ENCODE measurements around the gene ANKRD12. TPM values are rescaled to one million over a fixed set of nuclear protein-coding genes. Genes with fewer than 3 reads are reported as not detected.

The ANKRD12 gene
- total RNA-seq, 1 experiment from 2014 or later = 23.5 TPM

DNA sequence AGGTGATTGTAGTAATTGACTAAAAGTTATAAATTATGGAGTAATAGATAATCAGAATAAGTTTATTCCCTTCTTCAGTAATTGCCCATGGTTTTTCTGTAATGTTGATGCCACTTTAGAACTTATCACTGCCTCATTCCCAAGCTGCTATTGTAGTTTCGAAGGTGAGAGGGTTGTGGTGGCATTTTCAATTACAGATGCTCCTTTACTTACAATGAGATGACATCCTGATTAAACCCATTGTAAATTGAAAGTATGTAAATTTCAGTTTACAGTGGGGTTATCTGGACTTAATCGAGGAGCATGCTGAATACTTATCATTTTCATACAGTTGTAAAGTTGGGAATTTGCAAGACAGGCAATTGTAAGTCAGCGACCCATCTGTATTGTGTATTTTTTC is 31.2 kb upstream of the ANKRD12 start:
- ChIA-PET POLR2A (no interaction called here), CTCF (no interaction called here), RAD21 (ENCODE audit: low non-redundant PET in 1 of 2, low total read pairs in 2 of 2, uncharacterized antibody in 2 of 2, unreplicated experiment in 2 of 2) (no interaction called here)
- Histone ChIP-seq H3K9ac (ENCODE audit: low read length) (no peak overlapping the region), H3K9me2 (ENCODE audit: insufficient read depth) (no peaks in the 10 kb centered on the region), H3K4me2 (ENCODE audit: low read length) (no peak overlapping the region; the same call in 1 of the 2 replicates), H3K36me3 (ENCODE audit: control insufficient read depth in 1 of 2, insufficient read depth in 2 of 2, low read length in 2 of 2) (peaks cover 0 to 22% of the 10 kb centered on the region in 2 experiments; a peak in 2 of 4 replicates), H3K27me3 (ENCODE audit: insufficient read depth, low read length) (no peaks in the 10 kb centered on the region), H3K9me3 (ENCODE audit: control insufficient read depth in 1 of 2, insufficient read depth in 1 of 2, low read depth in 1 of 2, low read length in 2 of 2) (no peaks in the 10 kb centered on the region), H3K4me3 (replicated peaks in 1 of 2; ENCODE audit: low read depth in 1 of 2, low read length in 2 of 2) (no peak overlapping the region), H4K20me1 (ENCODE audit: insufficient read depth) (peaks cover 13% of the 10 kb centered on the region; the same call in 1 of the 2 replicates), H3K79me2 (ENCODE audit: insufficient read depth, low read length) (peaks cover 79% of the 10 kb centered on the region), H2AFZ (ENCODE audit: low read depth, low read length, poor library complexity, severe bottlenecking) (no peak overlapping the region), H3K27ac (ENCODE audit: low read depth, low read length) (no peak overlapping the region), H3K4me1 (ENCODE audit: control insufficient read depth in 1 of 2, insufficient read depth in 2 of 2, low read length in 2 of 2) (peaks cover 10 to 21% of the 10 kb centered on the region in 2 experiments)
- DNase-seq (ENCODE audit: low read depth, low spot score) = no peak
- no peak for ATAC-seq
- no TSS peak for BruUV-seq (replicated peaks)
- intact Hi-C loops (cut with micrococcal nuclease) = no loop called here
- TF ChIP-seq JUND (IDR thresholded peaks at IDR 0.05) (no peak), EZH2phosphoT487 (IDR thresholded peaks at IDR 0.05; ENCODE audit: borderline replicate concordance) (no peak), EGR1 (IDR thresholded peaks at IDR 0.05; ENCODE audit: low read depth) (no peak), POLR2A (IDR thresholded peaks at IDR 0.05; ENCODE audit: borderline replicate concordance, extremely low read depth, insufficient read depth, insufficient read length) (no peak), MAX (IDR thresholded peaks at IDR 0.05) (no peak), SP1 (IDR thresholded peaks at IDR 0.05; ENCODE audit: low read depth) (no peak), ZNF274 (IDR thresholded peaks at IDR 0.05; ENCODE audit: low read depth, low read length) (no peak), CEBPB (IDR thresholded peaks at IDR 0.05; ENCODE audit: low read depth) (no peak), ZFX (IDR thresholded peaks at IDR 0.05) (no peak), TCF7L2 (IDR thresholded peaks at IDR 0.05; ENCODE audit: borderline replicate concordance, extremely low read depth, insufficient read depth, insufficient read length) (no peak), POLR2AphosphoS5 (IDR thresholded peaks at IDR 0.05; ENCODE audit: low read depth, low read length) (no peak), FOSL1 (IDR thresholded peaks at IDR 0.05; ENCODE audit: low read depth) (no peak), ATF3 (IDR thresholded peaks at IDR 0.05) (no peak)

GRCh38 chr18:9106094-9106493 is 30.5 kb upstream of the ANKRD12 start:
- H3K4me2 ChIP-seq (ENCODE audit: low read length) = no peak overlapping the region
- no peak overlapping the region for H2AFZ ChIP-seq (ENCODE audit: low read depth, low read length, poor library complexity, severe bottlenecking)
- H3K4me1 ChIP-seq (ENCODE audit: control insufficient read depth in 1 of 2, insufficient read depth in 2 of 2, low read length in 2 of 2) = peaks cover 10 to 21% of the 10 kb centered on the region in 2 experiments
- no peak for TF ChIP-seq RAD21 (IDR thresholded peaks at IDR 0.05; ENCODE audit: low read depth)
- H3K79me2 ChIP-seq (ENCODE audit: insufficient read depth, low read length) = peaks cover 85% of the 10 kb centered on the region
- no peak for ATAC-seq
- no TSS peak for BruUV-seq (replicated peaks)
- CTCF ChIA-PET = no interaction called here
- H3K4me3 ChIP-seq (replicated peaks in 1 of 2; ENCODE audit: low read depth in 1 of 2, low read length in 2 of 2) = no peak overlapping the region
- H3K9ac ChIP-seq (ENCODE audit: low read length) = no peak overlapping the region
- RAD21 ChIA-PET (ENCODE audit: low non-redundant PET in 1 of 2, low total read pairs in 2 of 2, uncharacterized antibody in 2 of 2, unreplicated experiment in 2 of 2) = no interaction called here
- no peak overlapping the region for H3K27ac ChIP-seq (ENCODE audit: low read depth, low read length)
- H3K9me2 ChIP-seq (ENCODE audit: insufficient read depth) = no peaks in the 10 kb centered on the region
- intact Hi-C loops (cut with micrococcal nuclease) = no loop called here
- H3K9me3 ChIP-seq (ENCODE audit: control insufficient read depth in 1 of 2, insufficient read depth in 1 of 2, low read depth in 1 of 2, low read length in 2 of 2) = no peaks in the 10 kb centered on the region
- peaks cover 0 to 28% of the 10 kb centered on the region in 2 experiments; a peak in 2 of 4 replicates for H3K36me3 ChIP-seq (ENCODE audit: control insufficient read depth in 1 of 2, insufficient read depth in 2 of 2, low read length in 2 of 2)
- no peak for DNase-seq (ENCODE audit: low read depth, low spot score)
- POLR2A ChIA-PET = no interaction called here
- peaks cover 15% of the 10 kb centered on the region; the same call in 1 of the 2 replicates for H4K20me1 ChIP-seq (ENCODE audit: insufficient read depth)
- no peaks in the 10 kb centered on the region for H3K27me3 ChIP-seq (ENCODE audit: insufficient read depth, low read length)
